A673 (cell line): Measurements from ENCODE around the gene HMGN4.

ENCODE experiments used
- CTCF ChIP-seq: fragments of 300-800, 200-600 bp; sonication (generic); conservative IDR thresholded peaks from 2 replicates; pipeline ENCODE4 v1.5.1; 2017; ENCODE audit warnings: low read depth, mild to moderate bottlenecking, antibody characterized with exemption, low read length, moderate library complexity, mixed read lengths
- EZH2 ChIP-seq: fragments of 200-600 bp; sonication (generic); IDR thresholded peaks from 2 replicates; pipeline ENCODE4 v1.6.1; 2017; ENCODE audit warnings: borderline replicate concordance, low read depth, mild to moderate bottlenecking, mixed read lengths, antibody characterized with exemption, low read length; ENCODE audit not compliant: poor library complexity, severe bottlenecking

GRCh38 chr6:26594730-26595632, 56.8 kb downstream of the HMGN4 start:
- TF ChIP-seq CTCF (no peak), EZH2 (no peak)
